Type B pancreatic cell (in vitro differentiated cells): ENCODE data around the gene SMPX. TPM values are rescaled to one million over a fixed set of nuclear protein-coding genes. Genes with fewer than 3 reads are reported as not detected.

Source experiments
- DNase-seq: peaks from one replicate; pipeline ENCODE4 v3.0.0; 2021; ENCODE audit warnings: mixed read lengths; ENCODE audit not compliant: unreplicated experiment; ENCODE audit errors: extremely low spot score
- H3K27ac Mint-ChIP-seq: 2 replicates; pipeline ENCODE4 v1.8.0; 2021; ENCODE audit warnings: mild to moderate bottlenecking, mixed read lengths
- H3K27me3 Mint-ChIP-seq: 2 replicates; pipeline ENCODE4 v1.8.0; 2021; ENCODE audit warnings: mixed read lengths
- H3K36me3 Mint-ChIP-seq: 2 replicates; pipeline ENCODE4 v1.8.0; 2021; ENCODE audit warnings: mixed read lengths
- H3K4me1 Mint-ChIP-seq: one replicate; pipeline ENCODE4 v1.8.0; 2021; ENCODE audit warnings: mixed read lengths; ENCODE audit not compliant: unreplicated experiment
- H3K4me3 Mint-ChIP-seq: 2 replicates; pipeline ENCODE4 v1.8.0; 2021; ENCODE audit warnings: mild to moderate bottlenecking, mixed read lengths
- H3K9me3 Mint-ChIP-seq: 2 replicates; pipeline ENCODE4 v1.8.0; 2021; ENCODE audit warnings: mixed read lengths
- total RNA-seq: library from RNA; stranded (reverse); gene quantifications from 2 replicates; pipeline ENCODE4 v1.2.1, GENCODE V29; 2021; ENCODE audit warnings: low replicate concordance
- TF ChIP-seq, protein P1 (sequence below): fragments of 200-600 bp; sonication (generic); conservative IDR thresholded peaks from 2 replicates; pipeline ENCODE4 v1.5.0; 2021; ENCODE audit warnings: antibody characterized with exemption, mild to moderate bottlenecking

The SMPX gene
- total RNA-seq, 1 donor from 2014 or later, result 2.8 TPM

DNA sequence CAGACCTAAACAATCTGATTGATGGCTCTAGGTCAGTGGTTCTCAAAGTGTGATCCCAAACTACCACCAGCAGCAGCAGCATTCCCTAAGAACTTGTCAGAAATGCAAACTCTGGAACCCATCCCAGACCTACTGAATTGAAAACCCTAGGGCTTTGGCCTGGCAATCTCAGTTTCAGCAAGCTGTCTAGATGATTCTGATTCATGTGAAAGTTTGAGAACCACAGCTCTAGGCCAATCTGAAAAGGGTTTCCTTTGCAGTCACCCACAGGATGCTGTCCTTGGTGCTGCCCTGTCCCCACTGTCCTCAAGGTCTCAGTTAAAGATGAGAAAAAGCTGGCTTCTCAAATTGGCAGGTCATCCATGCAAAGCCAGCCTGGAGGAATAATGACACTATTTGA, 34.8 kb downstream of the SMPX start:
- no peaks in the 10 kb centered on the region for H3K4me1 Mint-ChIP-seq
- no peak for DNase-seq
- no peak overlapping the region for H3K27ac Mint-ChIP-seq
- H3K4me3 Mint-ChIP-seq, result no peak overlapping the region
- no peaks in the 10 kb centered on the region for H3K9me3 Mint-ChIP-seq
- peaks cover 11% of the 10 kb centered on the region for H3K27me3 Mint-ChIP-seq
- H3K36me3 Mint-ChIP-seq, result no peaks in the 10 kb centered on the region
- TF ChIP-seq, protein P1, sequence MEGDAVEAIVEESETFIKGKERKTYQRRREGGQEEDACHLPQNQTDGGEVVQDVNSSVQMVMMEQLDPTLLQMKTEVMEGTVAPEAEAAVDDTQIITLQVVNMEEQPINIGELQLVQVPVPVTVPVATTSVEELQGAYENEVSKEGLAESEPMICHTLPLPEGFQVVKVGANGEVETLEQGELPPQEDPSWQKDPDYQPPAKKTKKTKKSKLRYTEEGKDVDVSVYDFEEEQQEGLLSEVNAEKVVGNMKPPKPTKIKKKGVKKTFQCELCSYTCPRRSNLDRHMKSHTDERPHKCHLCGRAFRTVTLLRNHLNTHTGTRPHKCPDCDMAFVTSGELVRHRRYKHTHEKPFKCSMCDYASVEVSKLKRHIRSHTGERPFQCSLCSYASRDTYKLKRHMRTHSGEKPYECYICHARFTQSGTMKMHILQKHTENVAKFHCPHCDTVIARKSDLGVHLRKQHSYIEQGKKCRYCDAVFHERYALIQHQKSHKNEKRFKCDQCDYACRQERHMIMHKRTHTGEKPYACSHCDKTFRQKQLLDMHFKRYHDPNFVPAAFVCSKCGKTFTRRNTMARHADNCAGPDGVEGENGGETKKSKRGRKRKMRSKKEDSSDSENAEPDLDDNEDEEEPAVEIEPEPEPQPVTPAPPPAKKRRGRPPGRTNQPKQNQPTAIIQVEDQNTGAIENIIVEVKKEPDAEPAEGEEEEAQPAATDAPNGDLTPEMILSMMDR, result no peak

DNA sequence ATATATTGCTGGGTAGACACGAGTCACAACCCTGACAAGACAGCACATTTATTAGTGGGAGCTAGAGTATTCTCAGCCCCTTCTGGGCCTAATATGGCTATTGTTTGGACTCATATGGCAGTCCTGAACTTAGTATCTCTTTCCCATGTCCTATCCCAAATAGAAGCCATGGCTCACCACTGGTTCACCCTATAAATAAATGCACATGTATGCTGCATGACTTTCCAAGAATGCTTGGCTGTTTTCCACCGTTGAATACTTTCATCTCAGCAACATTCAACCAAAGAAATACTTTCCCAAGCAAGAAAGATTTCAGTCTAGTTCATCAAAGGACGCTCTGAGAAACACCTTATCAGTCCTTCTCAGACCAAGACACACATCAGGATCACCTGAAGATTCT, 36.7 kb downstream of the SMPX start:
- H3K27ac Mint-ChIP-seq, result no peak overlapping the region
- no peaks in the 10 kb centered on the region for H3K27me3 Mint-ChIP-seq
- H3K4me3 Mint-ChIP-seq, result no peak overlapping the region
- DNase-seq, result no peak
- no peaks in the 10 kb centered on the region for H3K36me3 Mint-ChIP-seq
- TF ChIP-seq, protein P1, result no peak
- no peaks in the 10 kb centered on the region for H3K4me1 Mint-ChIP-seq
- H3K9me3 Mint-ChIP-seq, result no peaks in the 10 kb centered on the region

DNA sequence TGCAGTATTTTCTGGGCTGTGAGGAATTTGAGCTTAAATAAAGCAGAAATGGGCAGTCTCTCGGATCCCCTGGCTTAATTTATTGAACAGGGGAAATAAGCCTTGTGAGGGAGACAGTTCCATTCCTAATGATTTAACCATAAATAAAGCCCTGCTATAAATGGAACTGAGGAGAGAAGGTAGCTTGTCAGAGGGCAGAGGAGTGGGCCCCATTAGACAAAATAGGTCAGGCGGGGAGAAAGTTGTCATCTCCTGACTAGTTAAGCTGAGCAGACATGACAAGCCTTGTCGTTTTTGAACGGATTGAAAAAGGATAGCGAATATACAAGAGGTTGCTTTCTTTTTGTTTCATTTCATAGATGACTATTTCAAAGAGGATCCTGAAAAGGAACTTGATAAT, 39.3 kb downstream of the SMPX start:
- Mint-ChIP-seq H3K36me3 (no peaks in the 10 kb centered on the region), H3K9me3 (peaks cover 5% of the 10 kb centered on the region)

DNA sequence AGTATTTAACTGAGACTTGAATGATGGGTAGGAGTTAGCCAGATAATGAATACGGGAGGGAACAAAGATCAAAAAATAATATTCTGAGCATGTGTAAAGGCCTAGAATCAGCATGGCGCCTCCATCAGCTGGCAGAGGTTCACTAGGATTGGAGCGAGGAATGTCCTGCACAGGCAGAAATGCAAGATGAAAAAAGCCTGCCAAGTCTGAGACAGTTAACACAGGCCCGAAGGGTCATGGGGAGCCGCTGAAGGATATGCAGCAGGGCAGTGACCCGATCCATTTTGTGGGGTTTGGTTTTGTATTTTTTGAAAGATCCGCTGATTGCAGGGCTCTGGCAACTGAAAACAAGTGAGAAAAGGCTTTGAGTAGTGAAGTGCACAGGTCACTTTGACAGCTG, 40.1 kb downstream of the SMPX start:
- TF ChIP-seq, protein P1, result no peak
- no peak for DNase-seq
- Mint-ChIP-seq H3K27ac (no peak overlapping the region), H3K4me3 (no peak overlapping the region), H3K9me3 (peaks cover 5% of the 10 kb centered on the region), H3K4me1 (no peaks in the 10 kb centered on the region), H3K27me3 (no peaks in the 10 kb centered on the region), H3K36me3 (no peaks in the 10 kb centered on the region)

More for the DNA sequence above, 39.3 kb downstream of the SMPX start:
- Mint-ChIP-seq H3K27me3 (no peaks in the 10 kb centered on the region), H3K4me3 (no peak overlapping the region), H3K27ac (no peak overlapping the region), H3K4me1 (no peaks in the 10 kb centered on the region)
- TF ChIP-seq, protein P1, result no peak
- no peak for DNase-seq

DNA sequence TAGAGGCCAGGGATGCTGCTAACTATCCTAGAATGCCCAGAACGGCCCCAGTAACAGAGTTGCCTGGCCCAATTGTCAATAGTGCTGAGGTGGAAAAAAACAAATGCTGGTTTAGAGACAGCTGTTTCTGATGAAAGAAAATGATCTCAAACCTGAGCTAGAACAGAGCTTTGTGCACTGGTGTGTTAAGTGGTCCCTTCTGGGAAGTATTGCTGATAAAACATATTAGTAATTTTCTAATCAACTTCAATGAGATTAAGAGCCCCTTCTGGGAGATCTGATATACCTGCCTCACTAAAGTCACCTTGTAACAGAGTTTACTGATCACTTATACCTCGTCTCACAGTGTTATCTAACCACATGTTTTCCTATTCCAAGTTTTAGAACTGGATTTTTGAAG, 42.1 kb downstream of the SMPX start:
- Mint-ChIP-seq H3K27me3 (no peaks in the 10 kb centered on the region), H3K27ac (no peak overlapping the region), H3K36me3 (no peaks in the 10 kb centered on the region), H3K4me3 (no peak overlapping the region), H3K9me3 (peaks cover 5% of the 10 kb centered on the region), H3K4me1 (no peaks in the 10 kb centered on the region)
- no peak for DNase-seq
- TF ChIP-seq, protein P1, result no peak

DNA sequence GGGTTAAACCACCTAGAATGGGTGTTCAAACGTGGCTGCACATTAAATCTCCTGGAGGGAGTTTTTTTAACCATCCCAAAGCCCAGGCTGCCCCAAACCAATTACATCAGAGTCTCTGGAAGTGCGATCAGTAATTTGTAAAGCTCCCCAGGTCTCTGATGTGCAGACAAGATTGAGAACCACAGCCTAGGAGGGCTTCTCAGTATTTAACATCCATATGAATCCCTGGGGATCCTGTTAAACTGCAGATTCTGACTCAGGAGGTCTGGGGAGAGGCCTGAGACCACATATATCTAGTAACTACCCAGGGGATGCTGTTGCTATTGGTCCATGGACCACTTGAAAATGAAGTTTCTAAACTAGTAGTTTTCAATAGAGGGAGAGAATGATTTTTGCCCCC, 42.6 kb downstream of the SMPX start:
- no peak overlapping the region for H3K4me3 Mint-ChIP-seq
- H3K27me3 Mint-ChIP-seq, result no peaks in the 10 kb centered on the region
- H3K9me3 Mint-ChIP-seq, result peaks cover 5% of the 10 kb centered on the region
- no peaks in the 10 kb centered on the region for H3K36me3 Mint-ChIP-seq
- no peak for DNase-seq
- TF ChIP-seq, protein P1, result no peak
- H3K4me1 Mint-ChIP-seq, result no peaks in the 10 kb centered on the region
- no peak overlapping the region for H3K27ac Mint-ChIP-seq
